Kidney capillary endothelial cell (primary cell): ENCODE results near the gene C4orf17.

Experiments used
- DNase-seq: peaks from one replicate; pipeline ENCODE4 v3.0.0-alpha.2; 2018; ENCODE audit warnings: low spot score

The C4orf17 gene

GRCh38 chr4:99537674-99538073, 26.9 kb downstream of the C4orf17 start:
- DNase-seq = no peak

GRCh38 chr4:99540277-99540939, 29.6 kb downstream of the C4orf17 start:
- no peak for DNase-seq

GRCh38 chr4:99552872-99553271, 42.1 kb downstream of the C4orf17 start:
- DNase-seq = no peak

- peak; percentile 96 for DNase-seq
Observed at GRCh38 chr4:99563310-99564186, 52.7 kb downstream of the C4orf17 start, which contains the start of gene TRMT10A. Gene TRMT10A (minus strand): TSS chr4:99564039. CDS start chr4:99559338, 4,701 bp downstream.

DNA sequence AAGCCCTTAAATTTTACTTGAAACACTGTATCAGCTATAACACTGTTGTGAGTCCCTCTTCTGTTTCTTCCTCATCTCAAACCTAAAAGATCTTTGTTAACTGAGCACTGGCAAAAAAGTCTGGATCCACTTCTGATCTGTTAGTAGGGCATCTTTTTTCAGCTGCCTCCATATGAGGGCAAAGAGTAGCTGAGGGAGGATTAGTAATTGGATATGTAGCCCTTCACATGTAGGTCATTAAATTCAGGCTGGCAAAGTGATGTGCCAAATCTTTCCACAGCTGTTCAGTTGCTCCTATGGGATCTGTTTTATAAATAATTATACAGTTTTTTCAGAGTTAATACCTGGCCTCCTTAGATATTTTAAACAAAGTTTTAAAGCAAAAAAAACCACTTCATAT, 54.1 kb downstream of the C4orf17 start:
- no peak for DNase-seq

GRCh38 chr4:99571883-99572282, 61.1 kb downstream of the C4orf17 start:
- DNase-seq = no peak

GRCh38 chr4:99572527-99573240, 61.9 kb downstream of the C4orf17 start:
- no peak for DNase-seq

DNA sequence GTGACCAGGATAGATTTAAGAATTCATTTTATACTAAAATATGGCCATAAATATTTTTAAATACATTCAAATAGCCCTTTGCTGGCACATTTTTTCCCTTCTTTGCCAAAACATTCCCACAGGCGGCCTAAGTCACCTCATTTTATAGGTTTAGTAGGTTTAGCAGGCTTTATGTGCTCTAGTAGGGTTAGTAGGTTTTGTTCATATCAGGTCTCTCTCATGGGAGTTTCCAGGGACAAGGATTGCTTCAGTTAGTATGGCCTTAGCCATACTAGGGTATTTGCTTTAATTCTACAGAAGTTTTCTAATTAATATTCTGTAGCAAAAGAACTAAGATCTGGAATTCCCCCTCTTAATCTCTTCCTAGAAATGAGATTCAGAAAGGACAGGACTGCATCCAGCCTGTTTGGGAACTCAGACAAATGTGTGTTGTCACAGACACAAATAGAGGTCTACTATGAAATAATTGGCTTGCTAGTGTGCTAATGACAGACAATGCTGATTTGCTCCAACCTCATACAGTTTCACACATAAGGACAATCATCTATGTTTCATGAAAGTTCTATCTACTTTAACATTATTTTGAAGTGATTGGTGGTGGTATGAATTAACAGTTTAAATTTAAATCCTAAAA, 63.0 kb downstream of the C4orf17 start:
- no peak for DNase-seq

- DNase-seq = no peak
Observed at GRCh38 chr4:99574530-99575324, 63.9 kb downstream of the C4orf17 start, which contains the start of gene MTTP. Gene MTTP (plus strand): TSS chr4:99574824. CDS start chr4:99574910, 86 bp downstream.

GRCh38 chr4:99578714-99579113, 67.9 kb downstream of the C4orf17 start:
- DNase-seq = no peak

- DNase-seq = no peak
Observed at GRCh38 chr4:99585516-99585915, 74.7 kb downstream of the C4orf17 start.

DNA sequence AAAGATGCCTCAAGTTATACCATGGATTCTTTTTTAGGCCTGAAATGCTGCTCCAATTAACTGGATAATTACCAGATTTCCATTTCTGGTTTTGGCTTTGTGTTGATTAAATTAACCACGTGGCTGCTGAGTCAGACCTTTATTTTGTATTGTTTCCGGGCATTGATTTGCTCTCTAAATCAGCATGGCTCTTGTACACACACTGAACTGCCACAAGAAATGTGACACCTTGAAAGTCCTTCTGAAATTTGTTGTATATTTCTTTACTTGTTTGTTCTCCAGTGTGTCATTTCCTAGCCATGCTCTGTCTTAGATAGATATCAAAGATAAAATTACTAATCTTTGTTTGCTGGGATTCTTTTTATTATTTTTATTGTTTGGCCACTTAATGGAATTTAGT, 75.5 kb downstream of the C4orf17 start:
- DNase-seq = no peak

GRCh38 chr4:99586797-99587196, 76.0 kb downstream of the C4orf17 start:
- no peak for DNase-seq

DNA sequence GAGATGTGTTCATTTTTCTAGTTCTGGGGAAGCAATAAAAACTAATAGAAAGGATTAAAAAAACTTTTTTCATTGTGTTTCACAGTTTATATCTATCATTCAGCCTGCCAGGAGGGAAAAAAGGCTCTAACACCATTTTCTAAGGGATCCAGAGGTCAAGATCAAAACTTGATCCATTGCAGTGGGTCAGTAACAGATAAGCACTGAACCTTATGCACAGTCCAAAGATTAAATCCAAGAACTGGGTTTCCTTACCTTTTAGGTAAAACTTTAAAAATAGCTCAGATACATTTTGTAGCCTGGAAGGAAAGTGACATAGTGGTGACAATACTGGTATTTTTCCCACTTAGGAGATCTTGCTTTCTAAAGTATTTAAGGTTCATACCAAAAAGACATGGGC, 76.5 kb downstream of the C4orf17 start:
- no peak for DNase-seq

GRCh38 chr4:99587803-99588202, 77.0 kb downstream of the C4orf17 start:
- no peak for DNase-seq

DNA sequence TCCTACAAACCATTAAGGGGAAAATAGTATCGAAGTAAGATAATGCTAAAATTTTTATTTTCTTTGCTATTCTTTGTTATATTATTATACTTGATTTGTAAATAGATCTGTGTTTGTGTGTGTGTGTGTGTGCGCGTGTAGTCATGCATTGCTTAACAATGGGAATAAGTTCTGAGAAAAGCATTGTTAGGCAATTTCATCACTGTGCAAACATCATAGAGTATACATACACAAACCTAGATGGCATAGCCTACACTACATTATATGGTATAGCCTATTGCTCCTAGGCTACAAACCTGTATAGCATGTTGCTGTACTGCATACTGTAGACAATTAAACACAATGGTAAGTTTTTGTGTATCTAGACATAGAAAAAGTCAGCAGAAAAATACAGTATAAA, 80.9 kb downstream of the C4orf17 start:
- no peak for DNase-seq
